Measurements from ENCODE around the gene SYTL2.

- TF ChIP-seq POLR2A (IDR thresholded peaks at IDR 0.05), result no peak
- no peak for TF ChIP-seq POLR2AphosphoS5 (IDR thresholded peaks at IDR 0.05)
Measured at GRCh38 chr11:85854212-85854556, 43.2 kb upstream of the SYTL2 start.

Data from stomach (tissue), 4 donors.